HG03064 (cell line): Measurements from ENCODE around the gene NUMBL.

ENCODE experiments used
- ATAC-seq: cut with Tn5 transposase; IDR thresholded peaks from one replicate; pipeline ENCODE4 v1.9.1; 2021; ENCODE audit warnings: low read depth; ENCODE audit not compliant: unreplicated experiment

Gene NUMBL

GRCh38 chr19:40691421-40692211 is 1.2 kb upstream of the NUMBL start:
- ATAC-seq = no peak

- ATAC-seq = no peak
These were observed 406 bp upstream of the NUMBL start for GRCh38 chr19:40690693-40691420.

- no peak for ATAC-seq
These were observed 957 bp downstream of the NUMBL start for GRCh38 chr19:40689339-40690049.

- ATAC-seq = no peak
These were observed 1.5 kb downstream of the NUMBL start for GRCh38 chr19:40688987-40689338.

- no peak for ATAC-seq
These were observed 2.1 kb downstream of the NUMBL start for GRCh38 chr19:40688309-40688708.

GRCh38 chr19:40687525-40688016 is 2.9 kb downstream of the NUMBL start:
- ATAC-seq = no peak

GRCh38 chr19:40686882-40687524 is 3.4 kb downstream of the NUMBL start:
- ATAC-seq = no peak

GRCh38 chr19:40685563-40685962 is 4.9 kb downstream of the NUMBL start:
- ATAC-seq = no peak

- no peak for ATAC-seq
These were observed 5.4 kb downstream of the NUMBL start for GRCh38 chr19:40685016-40685526.

- no peak for ATAC-seq
These were observed 6.2 kb downstream of the NUMBL start for GRCh38 chr19:40684280-40684679.

GRCh38 chr19:40683437-40683836 is 7.0 kb downstream of the NUMBL start:
- no peak for ATAC-seq

GRCh38 chr19:40682431-40682964 is 8.0 kb downstream of the NUMBL start:
- no peak for ATAC-seq

GRCh38 chr19:40681039-40681438 is 9.4 kb downstream of the NUMBL start:
- ATAC-seq = no peak

GRCh38 chr19:40677156-40677555 is 13.3 kb downstream of the NUMBL start:
- no peak for ATAC-seq

- ATAC-seq = no peak
These were observed 16.2 kb downstream of the NUMBL start for GRCh38 chr19:40674291-40674690.

GRCh38 chr19:40673397-40673796 is 17.1 kb downstream of the NUMBL start:
- no peak for ATAC-seq

- ATAC-seq = no peak
These were observed 17.7 kb downstream of the NUMBL start for GRCh38 chr19:40672573-40673299.

GRCh38 chr19:40672038-40672437 is 18.4 kb downstream of the NUMBL start:
- ATAC-seq = no peak

- ATAC-seq = no peak
These were observed 19.0 kb downstream of the NUMBL start for GRCh38 chr19:40671404-40671803.
